ENCODE results near the gene CCR6. TPM values are rescaled to one million over a fixed set of nuclear protein-coding genes. Genes with fewer than 3 reads are reported as not detected.

The CCR6 gene
- total RNA-seq, 1 experiment from 2014 or later = not detected

- Histone ChIP-seq H3K27ac (ENCODE audit: insufficient read length, low read depth, low read length) (no peak overlapping the region), H4K20me1 (ENCODE audit: control insufficient read depth, insufficient read depth, insufficient read length) (no peaks in the 10 kb centered on the region), H3K56ac (ENCODE audit: insufficient read length, low read depth, low read length) (no peak overlapping the region), H3K18ac (ENCODE audit: insufficient read length, low read depth, low read length) (no peak overlapping the region), H4K91ac (ENCODE audit: insufficient read length, low read depth, low read length) (no peak overlapping the region), H3K9me3 (ENCODE audit: control insufficient read depth, low read depth, low read length) (no peaks in the 10 kb centered on the region), H3K4me2 (ENCODE audit: insufficient read depth, insufficient read length, low read length) (no peak overlapping the region), H3K23me2 (ENCODE audit: insufficient read length, low read depth, low read length, poor library complexity, severe bottlenecking) (no peaks in the 10 kb centered on the region), H3T11ph (ENCODE audit: low read length) (no peak overlapping the region), H3K79me1 (ENCODE audit: insufficient read depth, low read depth, low read length, poor library complexity, severe bottlenecking) (no peaks in the 10 kb centered on the region), H2AK5ac (ENCODE audit: insufficient read length, low read length) (no peak overlapping the region), H3K79me2 (ENCODE audit: insufficient read depth, low read length) (no peaks in the 10 kb centered on the region), H4K8ac (replicated peaks; ENCODE audit: insufficient read length, low read depth, low read length) (no peak overlapping the region), H2AFZ (ENCODE audit: low read length) (no peak overlapping the region), H3K4me1 (ENCODE audit: insufficient read depth, low read length) (no peaks in the 10 kb centered on the region), H2BK15ac (ENCODE audit: low read depth, low read length) (no peak overlapping the region), H3K27me3 (ENCODE audit: insufficient read depth, low read length) (no peaks in the 10 kb centered on the region), H3K4ac (ENCODE audit: low read depth, low read length) (no peak overlapping the region), H2BK5ac (ENCODE audit: insufficient read length, low read length) (no peak overlapping the region), H3K23ac (ENCODE audit: insufficient read length, low read depth, low read length) (no peak overlapping the region), H3K9ac (ENCODE audit: extremely low read depth, insufficient read length, low read length) (no peak overlapping the region), H2BK12ac (ENCODE audit: insufficient read length, low read depth, low read length) (no peak overlapping the region), H3K14ac (ENCODE audit: insufficient read depth, low read length) (no peak overlapping the region), H4K5ac (ENCODE audit: insufficient read length, low read depth, low read length) (no peak overlapping the region), H2BK120ac (ENCODE audit: low read depth, low read length, poor library complexity, severe bottlenecking) (no peak overlapping the region), H2BK20ac (ENCODE audit: low read depth, low read length, poor library complexity, severe bottlenecking) (no peak overlapping the region)
- no peak overlapping the region for H3K4me3 Mint-ChIP-seq
- DNase-seq = no peak
- peaks cover 0 to 2% of the 10 kb centered on the region in 2 experiments; a peak in 1 of 5 replicates for H3K9me3 Mint-ChIP-seq
- H3K4me1 Mint-ChIP-seq = peaks cover 0 to 4% of the 10 kb centered on the region in 2 experiments; a peak in 1 of 4 replicates
- H3K27ac Mint-ChIP-seq = no peak overlapping the region
- no CpG with 5 or more reads among the region's 6 CpGs for WGBS (ENCODE audit: extremely low coverage, insufficient read length, low lambda C conversion rate)
- no peak for TF ChIP-seq CTCF (conservative IDR thresholded peaks at IDR 0.05)
- H3K27me3 Mint-ChIP-seq (ENCODE audit: low read depth) = no peaks in the 10 kb centered on the region; the same call in 1 of the 2 replicates
- H3K36me3 Mint-ChIP-seq (ENCODE audit: insufficient read depth in 1 of 3, low read depth in 3 of 3) = no peaks in the 10 kb centered on the region
These were observed 17.8 kb upstream of the CCR6 start for GRCh38 chr6:167105060-167105459.
